ENCODE results near the gene ELAVL3. TPM values are rescaled to one million over a fixed set of nuclear protein-coding genes. Genes with fewer than 3 reads are reported as not detected.
"Not testable (repeated sequence)": the region's sequence is repeated elsewhere in the genome, so short reads cannot be mapped to it uniquely, and the experiment has no call there.

The ELAVL3 gene
- total RNA-seq, 1 experiment from 2014 or later: 1.4 TPM

- no peak for TF ChIP-seq ZNF532 (CRISPR knock-in tag; IDR thresholded peaks at IDR 0.05; ENCODE audit: borderline replicate concordance)
- TF ChIP-seq PRRX2 (CRISPR knock-in tag; IDR thresholded peaks at IDR 0.05): no peak
- TF ChIP-seq FOXP1 (CRISPR knock-in tag; IDR thresholded peaks at IDR 0.05; ENCODE audit: borderline replicate concordance): no peak
Observed at GRCh38 chr19:11410682-11411081, 70.2 kb downstream of the ELAVL3 start (continued).

DNA sequence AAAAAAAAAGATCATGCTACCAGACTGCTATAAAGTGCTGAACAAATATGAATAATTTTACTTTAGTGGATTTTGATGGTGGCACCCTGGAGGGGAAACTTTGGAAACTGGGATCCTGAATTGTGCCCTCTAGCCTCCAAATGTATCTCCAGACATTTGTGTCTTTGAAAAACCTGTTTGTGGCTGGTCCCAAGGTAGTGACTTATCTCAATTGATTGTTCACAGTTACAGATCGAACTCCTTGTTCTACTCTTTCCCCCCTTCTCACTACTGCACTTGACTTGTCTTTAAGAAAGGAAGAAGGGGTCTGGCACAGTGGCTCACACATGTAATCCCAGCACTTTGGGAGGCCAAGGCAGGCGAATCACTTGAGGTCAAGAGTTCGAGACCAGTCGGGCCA, 72.3 kb downstream of the ELAVL3 start:
- Mint-ChIP-seq H3K4me1 (no peaks in the 10 kb centered on the region), H3K27ac (no peak overlapping the region), H3K36me3 (peaks cover 41% of the 10 kb centered on the region), H3K9me3 (no peaks in the 10 kb centered on the region), H3K4me3 (no peak overlapping the region), H3K27me3 (ENCODE audit: low read depth) (no peaks in the 10 kb centered on the region)
- ChIA-PET CTCF (no interaction called here), POLR2A (interaction anchor here (0.7 kb wide), 1 partner anchor 104 kb away, joined by 3 read pairs; no protein-coding TSS in a partner anchor)
- DNase-seq (ENCODE audit: low spot score): no peak
- ATAC-seq: no peak
- TF ChIP-seq FOXP1 (CRISPR knock-in tag; IDR thresholded peaks at IDR 0.05; ENCODE audit: borderline replicate concordance): no peak

DNA sequence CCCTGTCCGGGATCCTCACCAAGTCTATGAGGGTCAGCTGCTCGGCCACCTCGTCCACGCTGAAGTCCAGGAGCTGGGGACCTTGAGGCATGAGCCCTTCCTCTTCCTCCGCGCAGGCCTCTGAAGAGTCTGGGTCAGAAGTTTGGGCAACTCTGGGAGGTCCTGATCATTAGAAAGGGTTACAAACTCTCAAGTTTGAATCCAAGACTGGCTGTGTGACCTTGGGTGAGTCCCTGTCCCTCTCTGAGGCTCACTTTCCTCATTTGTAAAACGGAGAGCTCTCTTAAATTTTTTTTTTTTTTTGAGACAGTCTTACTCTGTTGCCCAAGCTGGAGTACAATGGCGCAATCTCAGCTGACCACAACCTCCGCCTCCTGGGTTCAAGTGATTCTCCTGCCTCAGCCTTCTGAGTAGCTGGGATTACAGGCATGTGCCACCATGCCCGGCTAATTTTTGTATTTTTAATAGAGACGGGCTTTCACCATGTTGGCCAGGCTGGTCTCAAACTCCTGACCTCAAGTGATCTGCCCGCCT, 74.1 kb downstream of the ELAVL3 start:
- ChIA-PET POLR2A (interaction anchor here (0.6 to 1.8 kb wide), 3 partner anchors 10 to 99 kb away, joined by 3 to 7 read pairs (median 4); no protein-coding TSS in a partner anchor), CTCF (interaction anchor here (0.6 to 3.3 kb wide), 11 partner anchors 12 to 113 kb away, joined by 3 to 66 read pairs (median 4); partner anchors contain the start of genes EPOR, ODAD3, PRKCSH and RAB3D)
- not testable (repeated sequence) for H3K9me3 Mint-ChIP-seq; H3K27ac Mint-ChIP-seq; DNase-seq (ENCODE audit: low spot score); H3K4me3 Mint-ChIP-seq; H3K27me3 Mint-ChIP-seq (ENCODE audit: low read depth); ATAC-seq; H3K4me1 Mint-ChIP-seq
- H3K36me3 Mint-ChIP-seq: peaks cover 39% of the 10 kb centered on the region

GRCh38 chr19:11405846-11406643, 74.8 kb downstream of the ELAVL3 start:
- no peak overlapping the region for H3K4me3 Mint-ChIP-seq
- H3K9me3 Mint-ChIP-seq: no peaks in the 10 kb centered on the region
- peak; percentile 75 for DNase-seq (ENCODE audit: low spot score)
- ATAC-seq: peak; percentile 96
- H3K27me3 Mint-ChIP-seq (ENCODE audit: low read depth): no peaks in the 10 kb centered on the region
- no peaks in the 10 kb centered on the region for H3K4me1 Mint-ChIP-seq
- ChIA-PET POLR2A (interaction anchor here (0.6 to 1.8 kb wide), 3 partner anchors 12 to 252 kb away, joined by 4 to 7 read pairs (median 5); partner anchors contain the start of gene RGL3), CTCF (interaction anchor here (0.9 to 3.3 kb wide), 13 partner anchors 12 to 112 kb away, joined by 3 to 66 read pairs (median 5); partner anchors contain the start of genes EPOR, ODAD3, PRKCSH and RGL3)
- TF ChIP-seq PRRX2 (CRISPR knock-in tag; IDR thresholded peaks at IDR 0.05) (no peak), CBFB (CRISPR knock-in tag; IDR thresholded peaks at IDR 0.05; ENCODE audit: low read depth) (no peak), NFYB (CRISPR knock-in tag; conservative IDR thresholded peaks at IDR 0.05; ENCODE audit: low read depth) (0 out of 2 replicates have a peak, but pooled peaks have one; percentile 12), SP1 (CRISPR knock-in tag; conservative IDR thresholded peaks at IDR 0.05) (peak; percentile 58)
- TF ChIP-seq, protein P1, sequence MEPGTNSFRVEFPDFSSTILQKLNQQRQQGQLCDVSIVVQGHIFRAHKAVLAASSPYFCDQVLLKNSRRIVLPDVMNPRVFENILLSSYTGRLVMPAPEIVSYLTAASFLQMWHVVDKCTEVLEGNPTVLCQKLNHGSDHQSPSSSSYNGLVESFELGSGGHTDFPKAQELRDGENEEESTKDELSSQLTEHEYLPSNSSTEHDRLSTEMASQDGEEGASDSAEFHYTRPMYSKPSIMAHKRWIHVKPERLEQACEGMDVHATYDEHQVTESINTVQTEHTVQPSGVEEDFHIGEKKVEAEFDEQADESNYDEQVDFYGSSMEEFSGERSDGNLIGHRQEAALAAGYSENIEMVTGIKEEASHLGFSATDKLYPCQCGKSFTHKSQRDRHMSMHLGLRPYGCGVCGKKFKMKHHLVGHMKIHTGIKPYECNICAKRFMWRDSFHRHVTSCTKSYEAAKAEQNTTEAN (CRISPR knock-in tag; IDR thresholded peaks at IDR 0.05): peak; percentile 38; the same call in 1 of the 2 replicates
- TF ChIP-seq, protein P2, sequence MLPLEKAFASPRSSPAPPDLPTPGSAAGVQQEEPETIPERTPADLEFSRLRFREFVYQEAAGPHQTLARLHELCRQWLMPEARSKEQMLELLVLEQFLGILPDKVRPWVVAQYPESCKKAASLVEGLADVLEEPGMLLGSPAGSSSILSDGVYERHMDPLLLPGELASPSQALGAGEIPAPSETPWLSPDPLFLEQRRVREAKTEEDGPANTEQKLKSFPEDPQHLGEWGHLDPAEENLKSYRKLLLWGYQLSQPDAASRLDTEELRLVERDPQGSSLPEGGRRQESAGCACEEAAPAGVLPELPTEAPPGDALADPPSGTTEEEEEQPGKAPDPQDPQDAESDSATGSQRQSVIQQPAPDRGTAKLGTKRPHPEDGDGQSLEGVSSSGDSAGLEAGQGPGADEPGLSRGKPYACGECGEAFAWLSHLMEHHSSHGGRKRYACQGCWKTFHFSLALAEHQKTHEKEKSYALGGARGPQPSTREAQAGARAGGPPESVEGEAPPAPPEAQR (CRISPR knock-in tag; IDR thresholded peaks at IDR 0.05): no peak
- peaks cover 34% of the 10 kb centered on the region for H3K36me3 Mint-ChIP-seq
- H3K27ac Mint-ChIP-seq: no peak overlapping the region

Data from WTC11 (cell line).